GM23248 (cell line): ENCODE data around the gene TBRG4. TPM values are rescaled to one million over a fixed set of nuclear protein-coding genes. Genes with fewer than 3 reads are reported as not detected.
A peak's percentile ranks its signal among the peaks of the same experiment; 100 is the strongest.

Source experiments
- DNase-seq: peaks from one replicate; pipeline ENCODE4 v3.0.0-alpha.2; 2015
- H2AFZ ChIP-seq: fragments of 200-600 bp; sonication (generic); 2 replicates; pipeline ENCODE4 v1.6.1; 2016; ENCODE audit warnings: antibody characterized with exemption
- H3F3A ChIP-seq: fragments of 200-600 bp; sonication (generic); 2 replicates; pipeline ENCODE4 v1.6.1; 2016; ENCODE audit warnings: mild to moderate bottlenecking, antibody characterized with exemption, mixed run types; ENCODE audit not compliant: insufficient read depth
- H3K27ac ChIP-seq: fragments of 200-600 bp; sonication (generic); 2 replicates; pipeline ENCODE4 v1.5.1; 2016; ENCODE audit warnings: mild to moderate bottlenecking
- H3K27me3 ChIP-seq: fragments of 200-600 bp; sonication (generic); replicated peaks from 2 replicates; pipeline ENCODE4 v1.6.1; 2016; ENCODE audit warnings: mild to moderate bottlenecking; ENCODE audit not compliant: insufficient read depth
- H3K36me3 ChIP-seq: fragments of 200-600 bp; sonication (generic); 2 replicates; pipeline ENCODE4 v1.6.1; 2016; ENCODE audit warnings: low read depth, mild to moderate bottlenecking
- H3K4me1 ChIP-seq: fragments of 200-600 bp; sonication (generic); 2 replicates; pipeline ENCODE4 v1.6.1; 2016; ENCODE audit warnings: mild to moderate bottlenecking; ENCODE audit not compliant: insufficient read depth
- H3K4me2 ChIP-seq: fragments of 200-600 bp; sonication (generic); one replicate; pipeline ENCODE4 v1.6.1; 2016; ENCODE audit warnings: mild to moderate bottlenecking; ENCODE audit not compliant: unreplicated experiment
- H3K4me3 ChIP-seq: fragments of 200-600 bp; sonication (generic); 2 replicates; pipeline ENCODE4 v1.5.1; 2016; ENCODE audit warnings: mild to moderate bottlenecking
- H3K79me2 ChIP-seq: fragments of 200-600 bp; sonication (generic); 2 replicates; pipeline ENCODE4 v1.6.1; 2016; ENCODE audit warnings: mild to moderate bottlenecking; ENCODE audit not compliant: insufficient read depth
- H3K9ac ChIP-seq: fragments of 200-600 bp; sonication (generic); 2 replicates; pipeline ENCODE4 v1.6.1; 2016; ENCODE audit warnings: mild to moderate bottlenecking
- H3K9me2 ChIP-seq: fragments of 200-600 bp; sonication (generic); 2 replicates; pipeline ENCODE4 v1.6.1; 2016; ENCODE audit warnings: mixed run types, mild to moderate bottlenecking, moderate library complexity; ENCODE audit not compliant: insufficient read depth
- H3K9me3 ChIP-seq: fragments of 200-600 bp; sonication (generic); one replicate; pipeline ENCODE4 v1.6.1; 2017; ENCODE audit warnings: low read depth
- H4K20me1 ChIP-seq: fragments of 200-600 bp; sonication (generic); 2 replicates; pipeline ENCODE4 v1.6.0; 2016; ENCODE audit not compliant: insufficient read depth
- EZH2 ChIP-seq: fragments of 200-600 bp; sonication (generic); IDR thresholded peaks from 2 replicates; pipeline ENCODE4 v1.6.1; 2018; ENCODE audit warnings: antibody characterized with exemption, mild to moderate bottlenecking; ENCODE audit not compliant: insufficient read depth, poor library complexity, severe bottlenecking
- EZH2phosphoT487 ChIP-seq: fragments of 200-600 bp; sonication (generic); IDR thresholded peaks from 2 replicates; pipeline ENCODE4 v1.6.1; 2018; ENCODE audit warnings: antibody characterized with exemption, moderate library complexity, mild to moderate bottlenecking, low read depth; ENCODE audit not compliant: insufficient read depth
- WGBS, 2 experiments: methylation state at CpG; one replicate each; pipeline ENCODE4 v1.1.6; 2015 to 2017; ENCODE audit warnings: low lambda C conversion rate in 2 of 2, low coverage in 1 of 2; ENCODE audit errors: missing lambda C conversion rate in 2 of 2; 5-methylcytosine and 5-hydroxymethylcytosine counted together
- in situ Hi-C: fragments of 300-500 bp; cut with MboI; formaldehyde crosslinking; loops from 2 replicates; pipeline ENCODE4 v1.15.0; 2020
- polyA plus RNA-seq: library from polyadenylated mRNA; unstranded; fragments of >200 nt; fragmentation: Nextera tagmentation; extraction: Ambion mirVana; gene quantifications from 2 replicates; pipeline ENCODE4 v1.2.1, GENCODE V29; 2016
- total RNA-seq: library from RNA; depleted of rRNA; stranded (reverse); fragments of >200 nt; shearing (Covaris generic); gene quantifications from 2 replicates; pipeline ENCODE4 v1.2.3, GENCODE V29; 2014

TBRG4 gene
- total and polyA plus RNA-seq, 2 experiments from 2014 or later = 55.8 to 62.7 TPM

DNA sequence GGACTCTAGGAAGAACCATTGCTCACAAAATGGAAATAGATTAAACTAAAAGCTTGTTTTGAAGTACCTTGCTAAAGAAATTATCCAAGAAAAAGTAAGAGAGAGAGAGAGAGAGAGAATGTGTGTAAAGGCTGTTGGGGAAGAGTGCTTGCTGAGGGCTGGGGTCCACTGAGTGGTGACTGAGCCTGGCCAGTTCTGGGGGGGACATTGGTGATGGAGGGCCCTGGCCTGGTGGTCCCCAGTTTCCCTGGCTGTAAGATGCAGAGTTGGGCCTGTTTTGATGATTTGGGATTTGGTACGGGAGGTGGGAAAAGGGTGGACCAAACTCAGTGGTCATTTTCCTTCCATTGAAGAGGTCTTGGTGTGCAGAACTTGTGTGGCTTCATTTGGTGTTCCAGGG is 47.0 kb upstream of the TBRG4 start:
- H3K4me3 ChIP-seq = no peak overlapping the region
- whole genome bisulfite sequencing, 2 experiments = 93 to 95% methylated on average over 1 of the region's 1 CpG
- H3K4me2 ChIP-seq = no peak overlapping the region
- no peaks in the 10 kb centered on the region for H4K20me1 ChIP-seq
- TF ChIP-seq EZH2 = no peak
- TF ChIP-seq EZH2phosphoT487 = no peak
- no peaks in the 10 kb centered on the region for H3K9me3 ChIP-seq
- H3K4me1 ChIP-seq = no peaks in the 10 kb centered on the region
- H3K79me2 ChIP-seq = no peaks in the 10 kb centered on the region
- H3K36me3 ChIP-seq = no peaks in the 10 kb centered on the region
- no peaks in the 10 kb centered on the region for H3K9me2 ChIP-seq
- H3K27me3 ChIP-seq = peaks cover 26% of the 10 kb centered on the region
- H2AFZ ChIP-seq = no peak overlapping the region
- in situ Hi-C loops = loop anchor here (10.0 to 25.0 kb wide), 2 partner anchors 96 to 704 kb away; partner anchors contain the start of gene CCDC201
- no peak overlapping the region for H3K9ac ChIP-seq
- no peak for DNase-seq
- no peak overlapping the region for H3K27ac ChIP-seq
- H3F3A ChIP-seq = no peaks in the 10 kb centered on the region

DNA sequence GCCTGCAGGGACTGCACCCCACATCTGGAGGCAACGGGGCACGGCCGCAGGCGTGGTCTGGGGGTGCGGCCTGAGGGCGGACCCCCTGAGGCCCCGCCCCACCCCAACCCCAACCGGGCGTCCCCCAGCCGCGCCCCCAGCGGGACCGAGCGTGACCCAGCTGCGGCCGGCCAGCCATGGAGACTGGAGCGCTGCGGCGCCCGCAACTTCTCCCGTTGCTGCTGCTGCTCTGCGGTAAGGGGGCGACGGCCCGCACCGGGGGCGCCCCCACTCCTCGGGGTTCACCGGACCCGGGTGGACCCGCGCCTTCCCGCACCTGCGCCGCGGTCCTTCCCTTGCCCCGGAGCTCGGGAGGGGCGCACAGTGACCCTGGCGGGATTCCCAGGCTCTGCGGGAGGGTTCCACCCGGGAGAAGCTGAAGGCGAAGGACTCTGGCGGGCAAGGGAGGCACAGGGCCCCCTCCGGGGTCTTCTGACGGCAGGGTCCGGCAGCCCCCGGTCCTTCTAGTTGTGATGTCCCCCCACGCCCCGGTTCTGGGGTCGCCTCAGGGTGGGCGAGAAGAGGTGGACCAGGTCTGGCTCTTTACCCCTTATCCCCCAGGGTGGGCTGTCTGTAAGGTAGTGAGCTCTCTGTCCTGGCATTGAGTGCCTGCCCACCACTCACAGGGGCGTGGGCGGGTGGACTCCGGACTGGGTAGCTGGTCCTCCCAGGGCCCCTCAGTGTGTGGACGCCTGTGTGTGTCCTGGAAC is 46.3 kb upstream of the TBRG4 start, which contains the start of gene RAMP3:
Gene RAMP3, plus strand, starts transcription at position 139 of the 749 bp plus-strand sequence. Its CDS starts 38 bp downstream, at position 177.
- H3K4me1 ChIP-seq = no peaks in the 10 kb centered on the region
- no peak within 1 kb of the TSS for H3K27ac ChIP-seq
- DNase-seq = peak; percentile 15
- in situ Hi-C loops = loop anchor here (10.0 to 25.0 kb wide), 2 partner anchors 97 to 704 kb away; partner anchors contain the start of gene CCDC201
- no peak within 1 kb of the TSS for H3K4me2 ChIP-seq
- no peak within 1 kb of the TSS for H3K9ac ChIP-seq
- no peaks in the 10 kb centered on the region for H3K36me3 ChIP-seq
- WGBS, 2 experiments = 12 to 13% methylated on average over 25 to 38 of the region's 56 CpGs
- H3K9me3 ChIP-seq = no peaks in the 10 kb centered on the region
- no peaks in the 10 kb centered on the region for H4K20me1 ChIP-seq
- H3K79me2 ChIP-seq = no peaks in the 10 kb centered on the region
- peaks cover 26% of the 10 kb centered on the region for H3K27me3 ChIP-seq
- TF ChIP-seq EZH2phosphoT487 (no peak), EZH2 (no peak)
- H2AFZ ChIP-seq = no peak within 1 kb of the TSS
- no peaks in the 10 kb centered on the region for H3K9me2 ChIP-seq
- H3K4me3 ChIP-seq = no peak within 1 kb of the TSS
- H3F3A ChIP-seq = no peaks in the 10 kb centered on the region

DNA sequence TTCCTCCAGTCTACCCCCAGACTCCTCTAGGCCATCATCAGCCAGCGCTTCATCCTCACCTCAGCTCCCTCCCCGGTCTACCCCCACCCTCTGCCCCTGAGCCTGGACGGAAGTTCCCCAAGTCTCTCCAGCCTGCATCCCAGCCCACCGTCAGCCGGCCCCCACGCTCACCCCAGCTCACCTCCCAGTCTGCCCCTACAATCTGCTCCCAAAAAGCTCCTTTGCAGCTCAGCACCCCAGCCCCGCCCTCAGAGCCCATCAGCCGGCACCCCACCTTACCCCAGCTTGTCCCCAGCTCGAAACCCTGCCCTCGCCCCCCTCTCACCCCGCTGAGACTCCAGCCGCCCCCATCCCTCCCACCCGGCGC is 45.8 kb upstream of the TBRG4 start:
- WGBS, 2 experiments = 18% methylated on average over 14 of the region's 14 CpGs; no CpG with 5 or more reads in 1 of the 2 experiments
- no peak overlapping the region for H3K27ac ChIP-seq
- H3K9me2 ChIP-seq = no peaks in the 10 kb centered on the region
- TF ChIP-seq EZH2phosphoT487 (no peak), EZH2 (no peak)
- in situ Hi-C loops = loop anchor here (10.0 to 25.0 kb wide), 2 partner anchors 98 to 705 kb away; partner anchors contain the start of gene CCDC201
- DNase-seq = no peak
- H3K79me2 ChIP-seq = no peaks in the 10 kb centered on the region
- H3K9ac ChIP-seq = no peak overlapping the region
- H3F3A ChIP-seq = no peaks in the 10 kb centered on the region
- no peak overlapping the region for H3K4me3 ChIP-seq
- no peaks in the 10 kb centered on the region for H3K9me3 ChIP-seq
- no peaks in the 10 kb centered on the region for H3K36me3 ChIP-seq
- no peak overlapping the region for H2AFZ ChIP-seq
- H3K4me2 ChIP-seq = no peak overlapping the region
- H4K20me1 ChIP-seq = no peaks in the 10 kb centered on the region
- H3K4me1 ChIP-seq = no peaks in the 10 kb centered on the region
- peaks cover 26% of the 10 kb centered on the region for H3K27me3 ChIP-seq

GRCh38 chr7:45156516-45157272 is 45.2 kb upstream of the TBRG4 start:
- WGBS, 2 experiments = 86 to 87% methylated on average over 8 of the region's 8 CpGs
- no peaks in the 10 kb centered on the region for H3K9me3 ChIP-seq
- H3K79me2 ChIP-seq = no peaks in the 10 kb centered on the region
- in situ Hi-C loops = loop anchor here (10.0 to 25.0 kb wide), 2 partner anchors 98 to 706 kb away; partner anchors contain the start of gene CCDC201
- H3F3A ChIP-seq = no peaks in the 10 kb centered on the region
- H3K4me2 ChIP-seq = no peak overlapping the region
- no peaks in the 10 kb centered on the region for H3K36me3 ChIP-seq
- H3K9ac ChIP-seq = no peak overlapping the region
- H3K27ac ChIP-seq = no peak overlapping the region
- no peaks in the 10 kb centered on the region for H3K9me2 ChIP-seq
- no peak for DNase-seq
- TF ChIP-seq EZH2phosphoT487 (no peak), EZH2 (no peak)
- H3K4me3 ChIP-seq = no peak overlapping the region
- H3K4me1 ChIP-seq = no peaks in the 10 kb centered on the region
- no peaks in the 10 kb centered on the region for H4K20me1 ChIP-seq
- no peak overlapping the region for H2AFZ ChIP-seq
- peaks cover 26% of the 10 kb centered on the region for H3K27me3 ChIP-seq
